Activated T-helper 2 cell treated with anti-CD3 and anti-CD28 coated beads, Interferon-gamma antibody, Interleukin-2, Interleukin-4, amounts not matched to agents 10 μg/mL and 5 μg/mL and 100 μg/mL, durations not matched to agents 14 hours and 24 hours and 36 hours (primary cell): Measurements from ENCODE around the gene ABCG5. TPM values are rescaled to one million over a fixed set of nuclear protein-coding genes. Genes with fewer than 3 reads are reported as not detected.

Experiments used
- DNase-seq: peaks from one replicate; pipeline ENCODE4 v3.0.0; 2021; ENCODE audit warnings: low spot score
- H3K27ac Mint-ChIP-seq: one replicate; pipeline ENCODE4 v1.8.0; 2021; ENCODE audit warnings: mixed read lengths
- H3K27me3 Mint-ChIP-seq: one replicate; pipeline ENCODE4 v1.8.0; 2021; ENCODE audit warnings: low read depth, mixed read lengths
- H3K36me3 Mint-ChIP-seq: one replicate; pipeline ENCODE4 v1.8.0; 2021; ENCODE audit warnings: low read depth, mixed read lengths
- H3K4me1 Mint-ChIP-seq: one replicate; pipeline ENCODE4 v1.8.0; 2021; ENCODE audit warnings: low read depth, mixed read lengths
- H3K4me3 Mint-ChIP-seq: one replicate; pipeline ENCODE4 v1.8.0; 2021; ENCODE audit warnings: low read depth, mild to moderate bottlenecking, moderate library complexity, mixed read lengths
- H3K9me3 Mint-ChIP-seq: one replicate; pipeline ENCODE4 v1.8.0; 2021; ENCODE audit warnings: mixed read lengths
- intact Hi-C: fragments of 100-400 bp; cut with micrococcal nuclease; formaldehyde crosslinking; loops from one replicate; pipeline ENCODE4 v1.15.1; 2023
- total RNA-seq: library from RNA; stranded (reverse); gene quantifications from 2 replicates; pipeline ENCODE4 v1.2.3, GENCODE V29; 2022

ABCG5 gene
- total RNA-seq, 1 donor from 2014 or later: 0.14 TPM

- intact Hi-C loops: loop anchor here (5.0 kb wide), 1 partner anchor 37 kb away; no protein-coding TSS in a partner anchor
- no peaks in the 10 kb centered on the region for H3K27me3 Mint-ChIP-seq
- no peak overlapping the region for H3K4me3 Mint-ChIP-seq
Observed at GRCh38 chr2:43814711-43815110, 23.9 kb downstream of the ABCG5 start.

GRCh38 chr2:43812947-43813346, 25.7 kb downstream of the ABCG5 start:
- peaks cover 5% of the 10 kb centered on the region for H3K4me1 Mint-ChIP-seq
- no peak overlapping the region for H3K27ac Mint-ChIP-seq
- DNase-seq: no peak
- H3K36me3 Mint-ChIP-seq: peaks cover 17% of the 10 kb centered on the region
- H3K9me3 Mint-ChIP-seq: peaks cover 4% of the 10 kb centered on the region
- H3K4me3 Mint-ChIP-seq: no peak overlapping the region
- intact Hi-C loops: no loop called here
- H3K27me3 Mint-ChIP-seq: no peaks in the 10 kb centered on the region

More at GRCh38 chr2:43814711-43815110, 23.9 kb downstream of the ABCG5 start:
- H3K36me3 Mint-ChIP-seq: peaks cover 15% of the 10 kb centered on the region
- H3K9me3 Mint-ChIP-seq: peaks cover 7% of the 10 kb centered on the region
- no peak for DNase-seq
- H3K27ac Mint-ChIP-seq: no peak overlapping the region
- H3K4me1 Mint-ChIP-seq: peaks cover 10% of the 10 kb centered on the region

- peaks cover 5% of the 10 kb centered on the region for H3K4me1 Mint-ChIP-seq
- H3K36me3 Mint-ChIP-seq: peaks cover 17% of the 10 kb centered on the region
- intact Hi-C loops: no loop called here
- H3K27ac Mint-ChIP-seq: no peak overlapping the region
- H3K9me3 Mint-ChIP-seq: peaks cover 4% of the 10 kb centered on the region
- DNase-seq: no peak
- H3K27me3 Mint-ChIP-seq: no peaks in the 10 kb centered on the region
- no peak overlapping the region for H3K4me3 Mint-ChIP-seq
Observed at GRCh38 chr2:43812006-43812405, 26.6 kb downstream of the ABCG5 start.

GRCh38 chr2:43810888-43811287, 27.8 kb downstream of the ABCG5 start:
- Mint-ChIP-seq H3K27ac (no peak overlapping the region), H3K27me3 (no peaks in the 10 kb centered on the region), H3K4me3 (no peak overlapping the region), H3K36me3 (peaks cover 16% of the 10 kb centered on the region), H3K9me3 (no peaks in the 10 kb centered on the region), H3K4me1 (peaks cover 2% of the 10 kb centered on the region)
- DNase-seq: no peak
- intact Hi-C loops: no loop called here

GRCh38 chr2:43810452-43810851, 28.2 kb downstream of the ABCG5 start:
- intact Hi-C loops: no loop called here
- Mint-ChIP-seq H3K4me1 (peaks cover 2% of the 10 kb centered on the region), H3K27ac (no peak overlapping the region), H3K36me3 (peaks cover 16% of the 10 kb centered on the region), H3K27me3 (no peaks in the 10 kb centered on the region), H3K4me3 (no peak overlapping the region), H3K9me3 (no peaks in the 10 kb centered on the region)
- no peak for DNase-seq

- H3K27me3 Mint-ChIP-seq: no peaks in the 10 kb centered on the region
- no peaks in the 10 kb centered on the region for H3K9me3 Mint-ChIP-seq
- intact Hi-C loops: no loop called here
- peaks cover 29% of the 10 kb centered on the region for H3K36me3 Mint-ChIP-seq
- H3K4me1 Mint-ChIP-seq: peaks cover 9% of the 10 kb centered on the region
- no peak overlapping the region for H3K27ac Mint-ChIP-seq
- no peak overlapping the region for H3K4me3 Mint-ChIP-seq
- no peak for DNase-seq
Observed at GRCh38 chr2:43806719-43807031, 32.0 kb downstream of the ABCG5 start.

GRCh38 chr2:43803113-43803512, 35.5 kb downstream of the ABCG5 start:
- peaks cover 35% of the 10 kb centered on the region for H3K36me3 Mint-ChIP-seq
- intact Hi-C loops: no loop called here
- peaks cover 10% of the 10 kb centered on the region for H3K4me1 Mint-ChIP-seq
- no peak overlapping the region for H3K27ac Mint-ChIP-seq
- DNase-seq: no peak
- H3K9me3 Mint-ChIP-seq: no peaks in the 10 kb centered on the region
- no peak overlapping the region for H3K4me3 Mint-ChIP-seq
- no peaks in the 10 kb centered on the region for H3K27me3 Mint-ChIP-seq

- H3K4me1 Mint-ChIP-seq: peaks cover 10% of the 10 kb centered on the region
- H3K36me3 Mint-ChIP-seq: peaks cover 36% of the 10 kb centered on the region
- no peak overlapping the region for H3K4me3 Mint-ChIP-seq
- no peaks in the 10 kb centered on the region for H3K27me3 Mint-ChIP-seq
- no peaks in the 10 kb centered on the region for H3K9me3 Mint-ChIP-seq
- H3K27ac Mint-ChIP-seq: no peak overlapping the region
- intact Hi-C loops: no loop called here
- no peak for DNase-seq
Observed at GRCh38 chr2:43802135-43802534, 36.5 kb downstream of the ABCG5 start.

GRCh38 chr2:43800894-43801293, 37.7 kb downstream of the ABCG5 start:
- Mint-ChIP-seq H3K36me3 (peaks cover 37% of the 10 kb centered on the region), H3K27ac (peak overlapping the region; percentile 6), H3K9me3 (no peaks in the 10 kb centered on the region), H3K4me1 (peaks cover 10% of the 10 kb centered on the region), H3K27me3 (no peaks in the 10 kb centered on the region), H3K4me3 (no peak overlapping the region)
- DNase-seq: no peak
- intact Hi-C loops: no loop called here

GRCh38 chr2:43798300-43798699, 40.3 kb downstream of the ABCG5 start:
- intact Hi-C loops: no loop called here
- Mint-ChIP-seq H3K27ac (no peak overlapping the region), H3K27me3 (no peaks in the 10 kb centered on the region), H3K4me3 (no peak overlapping the region), H3K36me3 (peaks cover 34% of the 10 kb centered on the region), H3K4me1 (peaks cover 12% of the 10 kb centered on the region), H3K9me3 (no peaks in the 10 kb centered on the region)
- DNase-seq: no peak

GRCh38 chr2:43796206-43796605, 42.4 kb downstream of the ABCG5 start:
- Mint-ChIP-seq H3K9me3 (no peaks in the 10 kb centered on the region), H3K4me1 (peaks cover 10% of the 10 kb centered on the region), H3K4me3 (no peak overlapping the region), H3K36me3 (peaks cover 32% of the 10 kb centered on the region), H3K27me3 (no peaks in the 10 kb centered on the region), H3K27ac (no peak overlapping the region)
- no peak for DNase-seq
- intact Hi-C loops: no loop called here

- no peak overlapping the region for H3K4me3 Mint-ChIP-seq
- no peaks in the 10 kb centered on the region for H3K9me3 Mint-ChIP-seq
- no peak overlapping the region for H3K27ac Mint-ChIP-seq
- H3K27me3 Mint-ChIP-seq: no peaks in the 10 kb centered on the region
- H3K4me1 Mint-ChIP-seq: peaks cover 11% of the 10 kb centered on the region
- intact Hi-C loops: no loop called here
- H3K36me3 Mint-ChIP-seq: peaks cover 36% of the 10 kb centered on the region
- DNase-seq: no peak
Observed at GRCh38 chr2:43794956-43795355, 43.7 kb downstream of the ABCG5 start.

GRCh38 chr2:43792653-43793052, 46.0 kb downstream of the ABCG5 start:
- Mint-ChIP-seq H3K4me1 (peaks cover 26% of the 10 kb centered on the region), H3K27me3 (no peaks in the 10 kb centered on the region), H3K27ac (no peak overlapping the region), H3K4me3 (no peak overlapping the region), H3K9me3 (no peaks in the 10 kb centered on the region), H3K36me3 (peaks cover 52% of the 10 kb centered on the region)
- intact Hi-C loops: no loop called here
- DNase-seq: no peak

- H3K4me3 Mint-ChIP-seq: no peak overlapping the region
Observed at GRCh38 chr2:43791035-43791765, 47.4 kb downstream of the ABCG5 start.

More at GRCh38 chr2:43791035-43791765, 47.4 kb downstream of the ABCG5 start:
- Mint-ChIP-seq H3K36me3 (peaks cover 56% of the 10 kb centered on the region), H3K4me1 (peaks cover 34% of the 10 kb centered on the region), H3K9me3 (no peaks in the 10 kb centered on the region), H3K27ac (peak overlapping the region; percentile 56), H3K27me3 (no peaks in the 10 kb centered on the region)
- intact Hi-C loops: no loop called here
- DNase-seq: no peak
